ENCODE measurements around the gene DRG1. TPM values are rescaled to one million over a fixed set of nuclear protein-coding genes. Genes with fewer than 3 reads are reported as not detected.
"Not testable (repeated sequence)": the region's sequence is repeated elsewhere in the genome, so short reads cannot be mapped to it uniquely, and the experiment has no call there.

The DRG1 gene
- total RNA-seq, 1 experiment from 2014 or later = 84.8 TPM

DNA sequence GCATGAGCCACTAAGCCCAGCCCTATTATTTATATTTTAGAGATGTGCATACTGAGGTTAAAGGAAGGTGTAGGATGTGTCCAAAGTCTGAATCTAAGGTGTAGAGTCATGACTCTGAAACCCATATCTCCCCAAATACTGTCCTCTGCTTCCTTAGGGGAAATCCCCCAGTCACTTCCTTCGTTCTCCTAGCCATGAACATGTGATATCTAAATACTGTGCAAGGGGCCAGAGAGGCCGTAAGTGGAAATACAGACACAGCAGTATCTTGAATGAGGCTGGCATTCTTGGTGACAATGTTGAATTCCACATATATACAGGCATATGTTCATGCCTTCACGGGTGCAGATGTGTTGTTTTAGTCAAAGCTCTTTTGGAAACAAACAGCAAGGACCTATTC lies 32.0 kb upstream of the DRG1 start:
- POLR2A ChIA-PET = interaction anchor here (1.0 kb wide), 1 partner anchor 14 kb away, joined by 3 read pairs; no protein-coding TSS in a partner anchor
- TF ChIP-seq, protein P1, sequence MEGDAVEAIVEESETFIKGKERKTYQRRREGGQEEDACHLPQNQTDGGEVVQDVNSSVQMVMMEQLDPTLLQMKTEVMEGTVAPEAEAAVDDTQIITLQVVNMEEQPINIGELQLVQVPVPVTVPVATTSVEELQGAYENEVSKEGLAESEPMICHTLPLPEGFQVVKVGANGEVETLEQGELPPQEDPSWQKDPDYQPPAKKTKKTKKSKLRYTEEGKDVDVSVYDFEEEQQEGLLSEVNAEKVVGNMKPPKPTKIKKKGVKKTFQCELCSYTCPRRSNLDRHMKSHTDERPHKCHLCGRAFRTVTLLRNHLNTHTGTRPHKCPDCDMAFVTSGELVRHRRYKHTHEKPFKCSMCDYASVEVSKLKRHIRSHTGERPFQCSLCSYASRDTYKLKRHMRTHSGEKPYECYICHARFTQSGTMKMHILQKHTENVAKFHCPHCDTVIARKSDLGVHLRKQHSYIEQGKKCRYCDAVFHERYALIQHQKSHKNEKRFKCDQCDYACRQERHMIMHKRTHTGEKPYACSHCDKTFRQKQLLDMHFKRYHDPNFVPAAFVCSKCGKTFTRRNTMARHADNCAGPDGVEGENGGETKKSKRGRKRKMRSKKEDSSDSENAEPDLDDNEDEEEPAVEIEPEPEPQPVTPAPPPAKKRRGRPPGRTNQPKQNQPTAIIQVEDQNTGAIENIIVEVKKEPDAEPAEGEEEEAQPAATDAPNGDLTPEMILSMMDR (IDR thresholded peaks at IDR 0.05; ENCODE audit: unreplicated experiment) = no peak
- no peak overlapping the region for H3K4me3 Mint-ChIP-seq (ENCODE audit: unreplicated experiment)
- intact Hi-C loops (cut with micrococcal nuclease) = no loop called here
- BruUV-seq (replicated peaks) = no TSS peak
- no peak for DNase-seq (ENCODE audit: unreplicated experiment)
- H3K27me3 Mint-ChIP-seq (ENCODE audit: insufficient read depth, unreplicated experiment) = no peaks in the 10 kb centered on the region
- no peaks in the 10 kb centered on the region for H3K9me3 Mint-ChIP-seq (ENCODE audit: unreplicated experiment)
- CTCF ChIA-PET = no interaction called here
- H3K4me1 Mint-ChIP-seq (ENCODE audit: insufficient read depth, unreplicated experiment) = no peaks in the 10 kb centered on the region
- no peak overlapping the region for H3K27ac Mint-ChIP-seq (ENCODE audit: low read depth, unreplicated experiment)
- no peaks in the 10 kb centered on the region for H3K36me3 Mint-ChIP-seq (ENCODE audit: insufficient read depth, unreplicated experiment)

DNA sequence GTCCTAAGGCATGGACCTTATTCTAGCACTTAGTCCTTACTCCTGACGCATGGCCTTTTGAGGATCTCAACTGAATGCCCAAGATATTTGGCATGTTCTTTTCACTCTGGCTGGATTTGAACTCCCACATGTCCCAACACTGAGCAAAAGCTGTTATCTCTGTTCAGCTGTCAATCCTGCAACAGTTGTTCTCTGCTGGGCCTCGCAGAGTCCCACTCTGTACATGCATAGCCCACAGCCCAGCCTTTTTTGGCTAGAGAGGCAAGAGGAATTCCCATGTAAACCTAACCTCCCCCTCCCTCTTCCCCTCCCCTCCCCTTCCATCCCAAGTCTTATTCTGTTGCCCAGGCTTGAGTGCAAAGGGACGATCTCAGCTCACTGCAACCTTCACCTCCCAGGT lies 21.8 kb upstream of the DRG1 start:
- CTCF ChIA-PET = no interaction called here
- no peaks in the 10 kb centered on the region for H3K9me3 Mint-ChIP-seq (ENCODE audit: unreplicated experiment)
- intact Hi-C loops (cut with micrococcal nuclease) = no loop called here
- no peak overlapping the region for H3K4me3 Mint-ChIP-seq (ENCODE audit: unreplicated experiment)
- no peaks in the 10 kb centered on the region for H3K4me1 Mint-ChIP-seq (ENCODE audit: insufficient read depth, unreplicated experiment)
- POLR2A ChIA-PET = no interaction called here
- H3K27me3 Mint-ChIP-seq (ENCODE audit: insufficient read depth, unreplicated experiment) = no peaks in the 10 kb centered on the region
- no peak overlapping the region for H3K27ac Mint-ChIP-seq (ENCODE audit: low read depth, unreplicated experiment)
- no peak for DNase-seq (ENCODE audit: unreplicated experiment)
- H3K36me3 Mint-ChIP-seq (ENCODE audit: insufficient read depth, unreplicated experiment) = no peaks in the 10 kb centered on the region
- no TSS peak for BruUV-seq (replicated peaks)
- TF ChIP-seq, protein P1 (IDR thresholded peaks at IDR 0.05; ENCODE audit: unreplicated experiment) = no peak

DNA sequence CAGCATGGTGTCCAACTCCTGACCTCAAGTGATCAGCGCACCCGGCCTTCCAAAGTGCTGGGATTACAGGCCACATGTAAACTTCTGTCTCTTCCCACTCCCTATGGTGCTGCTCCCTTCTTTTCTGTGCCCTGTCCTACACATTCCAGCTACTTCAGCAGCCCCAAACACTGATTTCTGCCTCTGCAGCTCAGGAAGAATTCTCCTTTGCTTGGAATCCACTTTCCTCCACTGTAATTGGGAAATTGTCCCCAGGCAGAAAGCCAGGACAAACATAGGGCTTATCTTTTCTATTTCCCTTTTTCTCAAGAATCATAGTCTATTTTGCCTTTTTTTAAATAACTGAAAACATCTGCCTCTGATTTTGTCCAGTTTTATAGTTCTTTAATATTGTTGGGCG lies 21.3 kb upstream of the DRG1 start:
- ChIA-PET POLR2A (no interaction called here), CTCF (interaction anchor here (0.7 kb wide), 1 partner anchor 151 kb away, joined by 3 read pairs; no protein-coding TSS in a partner anchor)
- TF ChIP-seq, protein P1 (IDR thresholded peaks at IDR 0.05; ENCODE audit: unreplicated experiment) = no peak
- no peak overlapping the region for H3K4me3 Mint-ChIP-seq (ENCODE audit: unreplicated experiment)
- H3K27ac Mint-ChIP-seq (ENCODE audit: low read depth, unreplicated experiment) = no peak overlapping the region
- H3K4me1 Mint-ChIP-seq (ENCODE audit: insufficient read depth, unreplicated experiment) = no peaks in the 10 kb centered on the region
- no peak for DNase-seq (ENCODE audit: unreplicated experiment)
- no peaks in the 10 kb centered on the region for H3K9me3 Mint-ChIP-seq (ENCODE audit: unreplicated experiment)
- no peaks in the 10 kb centered on the region for H3K36me3 Mint-ChIP-seq (ENCODE audit: insufficient read depth, unreplicated experiment)
- intact Hi-C loops (cut with micrococcal nuclease) = no loop called here
- BruUV-seq (replicated peaks) = no TSS peak
- H3K27me3 Mint-ChIP-seq (ENCODE audit: insufficient read depth, unreplicated experiment) = no peaks in the 10 kb centered on the region

DNA sequence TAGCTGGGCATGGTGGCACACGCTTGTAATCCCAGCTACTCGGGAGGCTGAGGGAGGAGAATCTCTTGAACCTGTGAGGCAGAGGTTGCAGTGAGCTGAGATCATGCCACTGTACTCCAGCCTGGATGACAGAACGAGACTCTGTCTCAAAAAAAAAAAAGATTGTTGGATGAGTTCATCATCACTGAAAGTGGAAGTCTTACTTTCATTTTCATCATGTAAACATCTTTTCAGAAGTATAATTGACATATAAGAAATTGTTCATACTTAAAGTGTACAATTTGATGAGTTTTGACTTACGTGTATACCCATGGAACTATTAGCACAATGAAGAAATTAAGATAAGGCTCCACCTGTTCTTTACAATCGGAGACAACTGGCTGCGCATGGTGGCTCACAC lies 20.8 kb upstream of the DRG1 start:
- H3K36me3 Mint-ChIP-seq (ENCODE audit: insufficient read depth, unreplicated experiment); DNase-seq (ENCODE audit: unreplicated experiment); H3K27me3 Mint-ChIP-seq (ENCODE audit: insufficient read depth, unreplicated experiment); H3K4me3 Mint-ChIP-seq (ENCODE audit: unreplicated experiment); intact Hi-C loops (cut with micrococcal nuclease); H3K4me1 Mint-ChIP-seq (ENCODE audit: insufficient read depth, unreplicated experiment); POLR2A ChIA-PET; BruUV-seq (replicated peaks); H3K9me3 Mint-ChIP-seq (ENCODE audit: unreplicated experiment); H3K27ac Mint-ChIP-seq (ENCODE audit: low read depth, unreplicated experiment): not testable (repeated sequence)
- CTCF ChIA-PET = interaction anchor here (0.7 kb wide), 1 partner anchor 151 kb away, joined by 3 read pairs; no protein-coding TSS in a partner anchor

DNA sequence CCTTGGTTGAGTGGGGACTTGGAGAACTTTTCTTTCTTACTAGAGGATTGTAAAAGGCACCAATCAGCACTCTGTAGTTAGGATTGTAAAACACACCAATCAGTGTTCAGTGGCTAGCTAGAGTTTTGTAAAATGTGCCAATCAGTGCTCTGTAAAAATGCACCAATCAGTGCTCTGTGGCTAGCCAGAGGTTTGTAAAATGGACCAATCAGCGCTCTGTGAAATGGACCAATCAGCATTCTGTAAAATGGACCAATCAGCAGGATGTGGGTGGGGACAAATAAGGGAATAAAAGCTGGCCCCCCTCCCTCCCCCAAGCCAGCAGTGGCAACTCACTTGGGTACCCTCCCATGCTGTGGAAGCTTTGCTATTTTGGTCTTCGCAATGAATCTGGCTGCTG lies 5.5 kb upstream of the DRG1 start:
- no TSS peak for BruUV-seq (replicated peaks)
- ChIA-PET CTCF (interaction anchor here (0.6 to 1.2 kb wide), 2 partner anchors 53 to 185 kb away, joined by 3 to 6 read pairs; no protein-coding TSS in a partner anchor), POLR2A (interaction anchor here (0.6 to 2.6 kb wide), 2 partner anchors 47 to 342 kb away, joined by 4 to 9 read pairs; partner anchors contain the start of gene PATZ1)
- H3K9me3 Mint-ChIP-seq (ENCODE audit: unreplicated experiment) = peaks cover 7% of the 10 kb centered on the region
- intact Hi-C loops (cut with micrococcal nuclease) = no loop called here
- H3K36me3 Mint-ChIP-seq (ENCODE audit: insufficient read depth, unreplicated experiment) = no peaks in the 10 kb centered on the region
- H3K4me3 Mint-ChIP-seq (ENCODE audit: unreplicated experiment) = no peak overlapping the region
- TF ChIP-seq, protein P1 (IDR thresholded peaks at IDR 0.05; ENCODE audit: unreplicated experiment) = no peak
- no peaks in the 10 kb centered on the region for H3K27me3 Mint-ChIP-seq (ENCODE audit: insufficient read depth, unreplicated experiment)
- H3K27ac Mint-ChIP-seq (ENCODE audit: low read depth, unreplicated experiment) = no peak overlapping the region
- DNase-seq (ENCODE audit: unreplicated experiment) = no peak
- H3K4me1 Mint-ChIP-seq (ENCODE audit: insufficient read depth, unreplicated experiment) = no peaks in the 10 kb centered on the region
